HG02885 (cell line): Measurements from ENCODE around the gene CTSE.
"Not testable (repeated sequence)": the region's sequence is repeated elsewhere in the genome, so short reads cannot be mapped to it uniquely, and the experiment has no call there.

Experiments
- ATAC-seq: cut with Tn5 transposase; IDR thresholded peaks from one replicate; pipeline ENCODE4 v1.9.1; 2021; ENCODE audit warnings: mild to moderate bottlenecking; ENCODE audit not compliant: unreplicated experiment, poor library complexity

The CTSE gene

DNA sequence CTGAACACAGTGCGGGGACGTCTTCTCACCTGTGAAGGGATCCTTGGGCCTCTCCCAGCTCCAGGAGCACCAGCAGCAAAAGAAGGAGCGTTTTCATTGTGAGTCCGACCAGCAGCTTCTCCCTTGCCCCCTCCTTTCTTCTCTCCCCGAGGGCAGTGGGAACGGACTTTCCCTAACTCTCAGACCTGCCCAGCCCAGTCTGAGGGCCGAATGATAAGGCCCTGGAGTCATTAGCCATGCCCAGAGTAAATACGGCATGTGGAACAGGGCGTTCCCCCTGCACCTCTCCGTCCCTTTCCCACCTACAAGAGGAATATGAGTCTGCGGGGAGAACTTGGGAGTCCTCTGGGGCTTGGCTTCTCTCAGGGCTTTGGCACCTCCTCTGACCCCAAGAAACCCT, at the start of gene CTSE:
Gene CTSE (minus strand): TSS at position 201 of the 400 bp plus-strand sequence. CDS start 104 bp downstream, at position 97.
- no peak for ATAC-seq

DNA sequence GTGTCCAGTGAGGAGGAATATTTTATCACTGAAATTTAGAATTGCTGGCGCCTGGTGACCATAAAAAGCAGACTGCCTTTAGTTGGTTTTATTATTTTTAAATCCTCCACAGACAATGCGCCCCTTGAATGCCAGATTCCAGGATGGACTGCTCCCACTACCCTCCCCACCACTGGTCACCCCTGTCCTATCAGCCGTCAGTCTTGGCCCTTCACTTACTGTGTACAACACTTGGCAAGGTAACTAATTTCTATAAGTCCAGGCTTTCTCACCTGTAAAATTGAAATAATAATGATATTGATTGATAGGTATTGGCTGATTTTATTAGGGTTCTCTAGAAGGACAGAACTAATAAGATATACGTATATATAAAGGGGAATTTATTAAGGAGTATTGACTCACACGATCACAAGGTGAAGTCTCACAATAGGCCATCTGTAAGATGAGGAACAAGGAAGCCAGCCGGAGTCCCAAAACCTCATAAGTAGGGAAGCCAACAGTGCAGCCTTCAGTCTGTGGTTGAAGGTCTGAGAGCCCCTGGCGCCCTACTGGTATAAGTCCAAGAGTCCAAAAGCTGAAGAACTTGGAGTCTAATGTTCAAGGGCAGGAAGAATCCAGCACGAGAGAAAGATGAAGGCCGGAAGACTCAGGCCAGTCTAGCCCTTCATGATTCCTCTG, 47.1 kb upstream of the CTSE start:
- ATAC-seq: no peak

DNA sequence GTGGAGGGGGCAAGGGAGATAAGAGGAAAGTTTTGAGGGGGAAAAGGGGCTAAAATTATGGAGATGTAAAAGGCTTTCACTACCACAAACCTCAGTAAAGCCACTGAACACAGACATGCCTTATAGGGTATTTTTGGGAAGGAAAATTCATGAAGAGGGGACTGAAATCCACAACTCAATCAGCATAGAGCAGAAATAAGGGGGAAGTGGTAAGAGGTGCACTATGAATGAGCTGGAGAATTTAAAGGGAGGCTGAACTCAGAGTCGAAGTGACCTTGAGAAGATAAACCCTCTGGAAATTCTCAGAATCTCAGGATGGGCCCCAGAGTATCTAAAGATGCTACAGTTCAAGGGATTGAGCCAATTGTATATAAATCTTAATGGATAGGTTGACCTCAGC, 44.6 kb upstream of the CTSE start:
- ATAC-seq: no peak

DNA sequence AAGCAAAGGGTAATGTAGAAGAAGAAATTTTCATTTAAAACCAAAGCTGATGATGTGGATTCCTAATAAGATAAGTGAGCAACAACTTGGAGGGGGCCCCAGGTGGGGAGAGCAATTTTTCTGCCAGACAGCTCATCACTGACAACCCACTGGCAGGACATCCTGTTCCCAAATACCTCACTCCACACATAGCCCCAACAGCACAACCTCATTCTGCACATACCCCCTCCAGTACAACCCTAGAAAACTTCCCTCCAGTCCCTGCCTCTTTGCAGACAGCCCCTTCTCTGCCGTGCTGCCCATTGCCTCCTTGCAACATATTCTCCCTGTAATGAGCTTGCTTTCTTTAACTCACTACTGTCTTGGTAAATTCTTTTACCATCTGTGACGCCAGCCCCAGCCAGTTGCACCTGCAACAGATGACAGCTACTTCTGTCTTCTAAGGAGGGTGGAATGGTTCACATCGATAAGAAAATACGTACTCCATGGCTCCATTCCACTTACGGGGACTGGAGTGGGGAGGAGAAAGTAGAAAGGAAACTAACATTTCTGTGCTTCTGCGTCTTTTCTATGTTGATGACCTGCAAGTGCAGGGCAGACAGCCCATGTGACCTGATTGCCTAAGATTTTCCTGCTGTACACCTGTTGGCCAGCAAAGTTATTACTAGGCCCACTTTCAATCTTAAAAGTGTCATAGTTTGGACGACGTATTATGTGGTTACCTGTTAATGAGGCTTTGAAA, 44.0 kb upstream of the CTSE start:
- ATAC-seq: no peak

DNA sequence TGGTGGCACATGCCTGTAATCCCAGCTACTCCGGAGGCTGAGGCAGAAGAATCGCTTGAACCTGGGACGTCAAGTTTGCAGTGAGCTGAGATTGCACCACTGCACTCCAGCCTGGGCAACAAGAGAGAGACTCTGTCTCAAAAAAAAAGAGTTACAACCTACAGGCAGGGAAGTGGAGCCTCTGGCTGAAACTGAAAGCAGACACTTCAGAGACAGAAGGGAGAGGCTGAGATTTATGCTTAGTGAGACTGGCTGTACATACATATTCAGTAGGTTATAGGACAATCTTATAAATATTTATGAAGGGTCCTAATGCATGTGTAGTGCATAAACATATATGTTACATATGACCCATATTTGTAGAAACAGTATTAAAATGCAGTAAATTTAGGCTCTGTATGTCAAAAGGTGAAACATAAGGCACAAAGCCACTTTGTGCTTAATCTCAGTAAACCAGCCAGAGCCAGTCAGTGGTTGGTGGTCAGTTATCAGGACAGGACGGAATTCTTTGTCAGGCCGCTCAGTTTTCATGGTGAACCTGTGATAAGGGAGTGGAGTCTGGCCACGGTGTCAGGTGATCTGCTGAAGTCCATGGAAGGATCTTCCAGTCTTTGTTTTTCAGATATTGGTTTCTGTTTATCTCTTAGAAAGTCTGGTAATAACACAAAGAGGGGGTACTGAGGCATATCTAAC, 42.9 kb upstream of the CTSE start:
- ATAC-seq: peak; percentile 84

DNA sequence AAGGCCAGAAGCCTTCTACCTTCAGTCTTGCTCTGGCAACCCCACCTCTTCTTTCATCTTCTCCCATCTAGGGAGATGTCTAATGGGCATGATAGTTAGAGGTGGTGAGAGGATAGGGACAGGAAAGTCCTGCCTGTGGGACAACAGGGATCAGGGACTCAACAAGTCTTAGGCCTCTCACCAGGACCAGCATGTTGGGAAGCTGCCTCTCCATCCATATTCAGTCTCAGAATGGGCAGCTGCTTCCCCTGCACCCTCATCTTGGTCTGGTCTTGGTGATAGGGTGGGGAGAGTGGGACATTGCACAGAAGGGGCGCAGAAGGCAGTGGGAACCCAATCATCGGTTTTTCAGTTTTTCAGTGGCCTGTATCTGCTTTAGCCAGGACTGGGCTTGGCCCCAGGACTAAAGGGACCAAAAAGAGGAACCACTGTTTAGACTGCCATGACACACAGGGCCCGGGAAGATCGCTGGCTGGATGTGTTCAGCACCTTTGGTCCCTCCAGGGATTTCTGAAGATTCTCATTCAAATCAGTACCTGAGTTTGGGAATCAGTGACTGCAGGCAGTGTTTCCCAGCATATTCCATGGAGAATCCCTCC, 42.0 kb upstream of the CTSE start:
- no peak for ATAC-seq

DNA sequence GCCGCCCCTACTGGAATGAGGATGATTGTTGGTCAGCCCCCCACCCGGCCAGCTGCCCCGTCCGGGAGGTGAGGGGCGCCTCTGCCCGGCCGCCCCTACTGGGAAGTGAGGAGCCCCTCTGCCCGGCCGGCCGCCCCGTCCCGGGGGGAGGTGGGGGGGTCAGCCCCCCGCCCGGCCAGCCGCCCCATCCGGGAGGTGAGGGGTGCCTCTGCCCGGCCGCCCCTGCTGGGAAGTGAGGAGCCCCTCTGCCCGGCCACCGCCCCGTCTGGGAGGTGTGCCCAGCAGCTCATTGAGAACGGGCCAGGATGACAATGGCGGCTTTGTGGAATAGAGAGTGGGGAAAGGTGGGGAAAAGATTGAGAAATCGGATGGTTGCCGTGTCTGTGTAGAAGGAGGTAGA, 40.8 kb upstream of the CTSE start:
- not testable (repeated sequence) for ATAC-seq

DNA sequence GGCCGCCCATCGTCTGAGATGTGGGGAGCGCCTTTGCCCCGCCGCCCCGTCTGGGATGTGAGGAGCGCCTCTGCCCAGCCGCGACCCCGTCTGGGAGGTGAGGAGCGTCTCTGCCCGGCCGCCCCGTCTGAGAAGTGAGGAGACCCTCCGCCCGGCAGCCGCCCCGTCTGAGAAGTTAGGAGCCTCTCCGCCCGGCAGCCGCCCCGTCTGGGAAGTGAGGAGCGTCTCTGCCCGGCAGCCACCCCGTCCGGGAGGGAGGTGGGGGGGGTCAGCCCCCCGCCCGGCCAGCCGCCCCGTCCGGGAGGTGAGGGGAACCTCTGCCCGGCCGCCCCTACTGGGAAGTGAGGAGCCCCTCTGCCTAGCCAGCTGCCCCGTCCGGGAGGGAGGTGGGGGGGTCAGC, 40.3 kb upstream of the CTSE start:
- not testable (repeated sequence) for ATAC-seq

DNA sequence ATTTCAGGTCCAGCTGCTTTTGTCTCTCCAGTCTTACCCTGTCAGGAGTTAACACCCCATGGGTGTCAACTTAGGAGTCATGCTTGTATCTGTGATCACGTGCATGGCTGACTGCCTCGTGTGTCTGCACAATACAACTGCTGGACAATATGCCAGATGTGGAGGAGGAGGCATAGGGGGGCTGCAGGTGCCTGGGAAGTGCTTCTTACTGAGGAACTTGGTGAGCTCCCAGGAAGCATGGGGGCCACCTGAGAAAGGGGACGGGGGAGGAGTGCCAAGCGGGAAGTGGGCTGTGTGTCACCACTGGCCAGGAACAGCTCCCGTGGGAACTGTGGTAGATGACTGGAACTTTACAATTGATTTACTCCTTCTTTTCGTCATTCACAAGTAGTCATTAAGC, 38.8 kb upstream of the CTSE start:
- no peak for ATAC-seq

DNA sequence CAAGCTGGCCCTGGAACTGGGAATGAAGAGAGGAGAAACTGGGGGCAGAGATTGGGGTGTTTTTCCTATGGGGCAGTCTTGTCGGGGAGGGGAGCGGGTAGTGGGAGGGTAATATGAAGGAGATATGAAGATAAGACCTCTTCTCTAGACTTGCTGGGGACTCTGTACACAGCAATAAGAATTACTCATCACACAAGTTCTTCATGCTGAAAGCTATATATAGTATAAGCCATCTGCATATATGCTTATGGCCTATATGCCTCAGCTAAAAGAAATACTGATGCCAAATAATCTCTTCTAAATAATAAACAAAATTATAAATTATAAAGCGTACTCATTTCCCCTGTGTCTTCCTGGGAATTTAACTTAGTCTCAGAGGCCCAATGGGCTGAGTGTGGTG, 37.1 kb upstream of the CTSE start:
- no peak for ATAC-seq

DNA sequence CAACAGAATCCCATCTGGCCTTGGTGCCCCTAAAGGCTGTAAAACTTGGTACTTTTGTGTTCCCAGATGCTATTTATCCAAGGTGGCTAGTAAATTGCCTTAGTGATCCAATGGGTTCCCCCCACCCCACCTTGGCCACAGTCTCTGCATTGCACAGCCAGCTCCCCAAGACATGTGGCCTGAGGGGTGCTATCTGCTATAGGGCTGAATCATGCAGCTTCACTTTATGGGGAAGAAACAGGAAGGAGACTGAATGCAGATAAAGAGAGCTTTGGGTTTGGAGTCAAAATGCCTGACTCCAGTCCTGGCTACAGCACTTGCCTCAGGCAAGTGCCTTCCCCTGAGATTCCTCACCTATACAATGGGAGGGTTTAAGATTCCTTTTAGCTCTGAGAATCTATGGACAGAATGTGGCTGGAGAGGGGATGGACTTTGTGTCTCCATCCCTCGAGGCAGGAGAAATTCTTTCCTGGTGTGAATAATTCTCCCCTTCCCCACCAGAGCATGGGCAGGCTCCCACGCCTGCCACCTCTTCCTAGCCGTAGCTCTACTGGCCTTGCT, 35.7 kb upstream of the CTSE start:
- no peak for ATAC-seq

DNA sequence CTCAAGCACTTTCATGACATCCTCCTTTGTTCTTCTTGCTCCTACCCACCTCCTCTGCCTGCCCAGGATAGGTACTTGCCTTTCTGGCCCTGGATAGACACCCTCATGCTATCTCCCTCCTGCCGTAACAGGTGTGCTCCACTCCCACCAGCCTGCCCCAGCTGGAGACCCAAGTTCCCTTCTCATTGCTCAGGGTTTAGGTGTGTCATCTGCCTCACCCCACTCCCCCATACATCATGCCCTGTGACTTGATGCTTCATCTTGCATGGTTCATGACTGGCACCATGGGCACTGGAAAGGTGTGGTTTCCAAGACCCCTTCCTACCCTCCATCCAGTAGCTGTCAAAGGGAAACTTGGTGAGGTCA, 35.2 kb upstream of the CTSE start:
- ATAC-seq: no peak

DNA sequence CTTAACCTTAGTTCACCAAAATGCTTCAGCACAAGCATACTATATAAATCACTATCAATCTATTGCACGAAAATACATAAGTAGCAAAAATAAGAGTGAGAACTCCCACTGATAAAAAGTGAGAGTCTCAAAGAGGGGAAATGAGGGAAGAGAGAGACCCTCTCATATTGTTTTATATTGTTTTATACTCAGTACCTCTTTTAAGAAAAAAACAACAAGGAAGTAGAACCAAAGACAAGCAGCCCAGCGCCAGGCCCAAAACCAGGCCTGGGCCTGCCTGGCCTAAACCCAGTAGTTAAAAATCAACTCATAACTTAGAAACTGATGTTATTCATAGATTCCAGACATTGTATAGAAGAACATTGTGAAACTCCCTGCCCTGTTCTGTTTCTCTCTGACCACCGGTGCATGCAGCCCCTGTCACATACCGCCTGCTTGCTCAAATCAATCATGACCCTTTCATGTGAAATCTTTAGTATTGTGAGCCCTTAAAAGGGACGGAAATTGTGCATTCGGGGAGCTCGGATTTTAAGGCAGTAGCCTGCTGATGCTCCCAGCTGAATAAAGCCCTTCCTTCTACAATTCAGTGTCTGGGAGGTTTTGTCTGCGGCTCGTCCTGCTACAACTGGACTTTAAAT, 34.7 kb upstream of the CTSE start:
- not testable (repeated sequence) for ATAC-seq

DNA sequence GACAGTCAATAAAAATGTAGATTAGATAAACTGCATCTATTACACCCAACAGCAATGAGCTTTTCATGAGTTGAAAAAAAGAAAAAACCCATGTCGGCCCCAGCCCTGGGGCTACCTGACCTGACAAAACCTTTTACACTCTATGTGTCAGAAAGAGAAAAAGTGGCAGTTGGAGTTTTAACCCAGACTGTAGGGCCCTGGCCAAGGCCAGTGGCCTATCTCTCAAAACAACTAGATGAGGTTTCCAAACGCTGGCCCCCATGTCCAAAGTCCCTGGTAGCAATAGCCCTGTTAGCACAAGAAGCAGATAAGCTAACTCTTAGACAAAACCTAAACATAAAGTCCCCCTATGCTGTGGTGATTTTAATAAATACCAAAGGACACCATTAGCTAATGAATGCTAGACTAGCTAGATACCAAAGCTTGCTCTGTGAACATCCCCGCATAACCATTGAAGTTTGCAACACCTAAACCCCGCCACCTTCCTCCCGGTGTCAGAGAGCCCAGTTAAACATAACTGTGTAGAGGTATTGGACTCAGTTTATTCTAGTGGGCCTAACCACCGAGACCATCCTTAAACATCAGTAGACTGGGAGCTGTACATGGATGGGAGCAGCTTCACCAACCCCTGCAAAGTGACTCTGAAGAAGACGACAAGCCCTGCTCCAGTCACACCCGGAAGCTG, 32.1 kb upstream of the CTSE start:
- not testable (repeated sequence) for ATAC-seq

DNA sequence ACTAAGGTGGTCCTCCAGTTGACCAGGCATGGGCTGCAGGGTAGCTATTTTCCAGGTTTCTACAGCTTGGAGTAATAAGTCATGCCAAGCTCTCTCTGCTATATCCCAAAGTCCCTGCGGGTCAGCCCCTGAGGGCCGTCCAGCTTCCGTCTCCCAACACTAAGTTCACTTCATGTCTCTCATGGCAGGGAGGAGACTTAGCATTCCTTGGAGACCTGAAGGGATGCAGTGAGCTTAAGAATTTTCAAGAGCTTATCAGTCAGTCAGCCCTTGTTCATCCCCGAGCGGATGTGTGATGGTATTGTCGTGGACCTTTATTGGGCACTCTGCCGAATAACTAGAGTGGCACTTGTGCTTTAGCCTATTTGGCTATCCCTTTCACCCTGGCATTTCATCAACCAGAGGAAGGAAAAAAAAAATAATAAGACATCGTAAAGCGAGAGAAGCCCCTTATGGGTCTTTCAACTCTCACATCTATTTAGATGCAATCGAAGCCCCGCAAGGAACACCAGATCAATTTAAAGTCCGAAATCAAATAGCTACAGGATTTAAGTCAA, 31.5 kb upstream of the CTSE start:
- ATAC-seq: not testable (repeated sequence)

DNA sequence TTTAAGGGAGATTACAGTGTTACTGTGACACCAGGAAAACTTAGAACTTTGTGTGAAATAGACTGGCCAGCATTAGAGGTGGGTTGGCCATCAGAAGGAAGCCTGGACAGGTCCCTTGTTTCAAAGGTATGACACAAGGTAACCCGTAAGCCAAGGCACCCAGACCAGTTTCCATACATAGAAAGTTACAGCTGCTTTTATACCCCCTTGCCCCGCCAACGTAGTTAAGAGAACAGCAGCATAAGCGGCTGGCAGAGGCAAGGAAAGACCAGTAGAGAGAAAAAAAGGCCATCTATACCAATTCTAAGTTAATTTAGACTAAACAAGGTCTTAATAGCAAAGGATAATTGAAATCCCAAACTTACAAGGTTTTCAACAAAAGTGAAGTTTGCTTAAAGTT, 29.9 kb upstream of the CTSE start:
- not testable (repeated sequence) for ATAC-seq

DNA sequence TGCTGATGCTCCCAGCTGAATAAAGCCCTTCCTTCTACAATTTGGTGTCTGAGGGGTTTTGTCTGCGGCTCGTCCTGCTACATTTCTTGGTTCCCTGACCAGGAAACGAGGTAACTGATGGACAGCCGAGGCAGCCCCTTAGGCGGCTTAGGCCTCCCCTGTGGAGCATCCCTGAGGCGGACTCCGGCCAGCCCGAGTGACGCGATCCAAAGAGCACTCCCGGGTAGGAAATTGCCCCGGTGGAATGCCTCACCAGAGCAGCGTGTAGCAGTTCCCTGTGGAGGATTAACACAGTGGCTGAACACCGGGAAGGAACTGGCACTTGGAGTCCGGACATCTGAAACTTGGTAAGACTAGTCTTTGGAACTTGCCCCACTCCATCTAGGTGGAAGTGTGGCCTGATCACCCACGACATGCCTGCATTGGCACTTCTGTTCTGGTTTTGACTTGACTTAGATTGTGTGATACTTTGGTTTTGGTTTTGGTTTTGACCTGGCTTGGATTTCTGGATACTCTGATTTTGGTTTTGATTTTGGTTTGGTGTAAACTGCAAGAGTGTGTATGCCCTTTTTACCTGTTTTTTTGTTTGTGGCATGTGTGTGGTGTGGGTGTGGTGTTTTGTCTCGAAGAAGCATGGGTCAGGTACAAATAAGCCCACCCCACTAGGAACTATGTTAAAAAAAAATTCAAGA, 29.4 kb upstream of the CTSE start, which contains the start of gene RHEX:
Gene RHEX (plus strand): TSS at position 255 of the 692 bp plus-strand sequence. CDS start 44,656 bp downstream, outside the sequence.
- ATAC-seq: not testable (repeated sequence)

DNA sequence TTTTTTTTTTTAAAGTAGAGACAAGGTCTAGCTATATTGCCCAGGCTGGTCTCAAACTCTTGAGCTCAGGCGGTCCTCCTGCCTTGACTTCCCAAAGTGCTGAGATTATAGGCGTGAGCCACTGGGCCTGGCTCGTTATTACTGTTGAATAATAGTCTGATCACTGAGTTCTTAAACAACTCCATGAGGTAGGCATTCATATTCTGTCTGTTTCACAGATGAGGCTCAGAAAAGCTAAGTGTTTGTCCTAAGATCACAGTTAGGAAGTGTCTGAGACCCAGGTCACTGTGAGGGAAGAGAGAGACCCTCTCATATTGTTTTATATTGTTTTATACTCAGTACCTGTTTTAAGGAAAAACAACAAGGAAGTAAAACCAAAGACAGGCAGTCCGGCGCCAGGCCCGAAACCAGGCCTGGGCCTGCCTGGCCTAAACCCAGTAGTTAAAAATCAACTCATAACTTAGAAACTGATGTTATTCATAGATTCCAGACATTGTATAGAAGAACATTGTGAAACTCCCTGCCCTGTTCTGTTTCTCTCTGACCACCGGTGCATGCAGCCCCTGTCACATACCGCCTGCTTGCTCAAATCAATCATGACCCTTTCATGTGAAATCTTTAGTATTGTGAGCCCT, 28.7 kb upstream of the CTSE start:
- ATAC-seq: not testable (repeated sequence)
